Coronary artery (tissue), 2 donors: ENCODE results near the gene NKX1-1.

Experiments
- DNase-seq: peaks from one replicate; pipeline ENCODE4 v3.0.0-alpha.2; 2017; ENCODE audit warnings: low spot score
- H3K27ac ChIP-seq, 2 donors: fragments of 200-600 bp; sonication (generic); one replicate each; pipeline ENCODE4 v1.5.1; 2016 to 2019
- H3K4me3 ChIP-seq: fragments of 200-600 bp; sonication (generic); 2 replicates; pipeline ENCODE4 v1.5.1; 2016; ENCODE audit warnings: mild to moderate bottlenecking, moderate library complexity
- TF ChIP-seq, protein P1 (sequence below): fragments of 200-600 bp; sonication (generic); IDR thresholded peaks from one replicate; pipeline ENCODE4 v1.5.1; 2019; ENCODE audit warnings: antibody characterized with exemption

NKX1-1 gene

DNA sequence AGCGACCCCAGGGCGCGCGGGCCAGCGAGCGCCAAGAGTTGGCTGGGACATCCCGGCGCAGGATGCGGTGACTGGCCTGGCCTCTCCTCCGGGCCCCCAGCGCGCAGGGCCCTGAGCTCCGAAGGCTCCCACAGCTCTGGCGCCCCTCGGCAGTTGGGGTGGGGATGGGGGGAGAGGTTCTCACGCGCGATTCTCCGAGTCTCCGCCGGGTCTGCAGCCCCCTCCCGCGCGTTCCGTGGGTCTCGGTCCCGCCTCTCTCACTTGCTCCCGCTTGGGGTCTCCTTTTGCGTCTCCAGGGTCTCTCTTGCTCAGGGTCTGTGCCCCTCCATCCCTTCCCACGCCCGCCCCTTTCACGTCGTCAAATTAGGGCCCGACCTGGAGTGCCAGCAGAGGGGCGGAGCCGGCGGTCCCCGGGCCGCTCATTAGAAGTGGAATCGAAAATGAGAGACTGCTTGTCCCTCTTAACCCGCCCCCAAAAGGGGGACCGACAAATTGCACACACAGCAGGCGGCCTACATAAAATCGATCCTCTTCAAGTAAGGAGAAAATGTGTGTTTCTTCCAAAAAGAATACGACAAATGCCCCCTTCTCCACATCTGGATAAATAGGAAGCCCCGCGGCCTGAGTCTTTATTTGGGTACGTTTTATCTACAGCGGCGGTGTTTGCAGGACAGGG lies 877 bp upstream of the NKX1-1 start:
- TF ChIP-seq, protein P1, sequence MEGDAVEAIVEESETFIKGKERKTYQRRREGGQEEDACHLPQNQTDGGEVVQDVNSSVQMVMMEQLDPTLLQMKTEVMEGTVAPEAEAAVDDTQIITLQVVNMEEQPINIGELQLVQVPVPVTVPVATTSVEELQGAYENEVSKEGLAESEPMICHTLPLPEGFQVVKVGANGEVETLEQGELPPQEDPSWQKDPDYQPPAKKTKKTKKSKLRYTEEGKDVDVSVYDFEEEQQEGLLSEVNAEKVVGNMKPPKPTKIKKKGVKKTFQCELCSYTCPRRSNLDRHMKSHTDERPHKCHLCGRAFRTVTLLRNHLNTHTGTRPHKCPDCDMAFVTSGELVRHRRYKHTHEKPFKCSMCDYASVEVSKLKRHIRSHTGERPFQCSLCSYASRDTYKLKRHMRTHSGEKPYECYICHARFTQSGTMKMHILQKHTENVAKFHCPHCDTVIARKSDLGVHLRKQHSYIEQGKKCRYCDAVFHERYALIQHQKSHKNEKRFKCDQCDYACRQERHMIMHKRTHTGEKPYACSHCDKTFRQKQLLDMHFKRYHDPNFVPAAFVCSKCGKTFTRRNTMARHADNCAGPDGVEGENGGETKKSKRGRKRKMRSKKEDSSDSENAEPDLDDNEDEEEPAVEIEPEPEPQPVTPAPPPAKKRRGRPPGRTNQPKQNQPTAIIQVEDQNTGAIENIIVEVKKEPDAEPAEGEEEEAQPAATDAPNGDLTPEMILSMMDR, result no peak
- no peak overlapping the region for H3K4me3 ChIP-seq
- DNase-seq, result no peak

DNA sequence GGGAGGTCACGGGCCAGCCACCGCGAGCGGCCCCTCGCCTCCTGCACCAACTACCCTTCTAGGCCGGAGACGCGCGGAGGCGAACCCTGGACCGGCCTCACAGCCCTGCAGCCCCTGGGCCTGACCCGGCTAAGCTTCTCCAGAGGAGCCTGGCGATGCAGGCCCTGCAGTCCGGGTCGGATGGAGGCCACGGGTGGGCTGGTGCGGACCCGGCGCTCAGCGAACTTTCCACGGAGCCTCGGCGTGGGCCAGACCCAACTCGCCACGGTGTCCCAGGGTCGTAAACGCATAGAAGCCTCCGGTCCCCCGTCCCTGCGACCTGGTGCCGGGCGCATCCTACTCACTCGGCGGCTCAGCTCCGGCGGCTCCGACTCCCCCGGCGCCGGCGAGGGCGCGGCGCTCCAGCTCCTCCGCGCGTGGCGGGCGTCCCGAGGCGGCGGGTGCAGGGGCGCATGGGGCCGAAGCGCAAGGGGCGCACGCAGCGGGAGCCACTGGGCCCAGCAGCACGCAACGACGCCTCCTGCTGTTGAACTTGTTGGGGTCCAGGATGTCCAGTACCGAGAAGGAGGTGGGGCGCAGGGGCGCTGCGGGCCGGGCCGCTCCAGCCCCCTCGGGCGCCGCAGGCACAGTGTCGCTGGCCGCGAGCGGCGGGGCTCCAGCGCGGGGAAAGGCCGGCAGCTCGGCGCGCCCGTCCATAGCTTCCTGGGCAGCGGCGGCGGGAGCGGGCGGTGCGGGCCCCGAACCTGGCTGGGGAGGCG lies 427 bp downstream of the NKX1-1 start:
- H3K27ac ChIP-seq, result no peak overlapping the region
- peak overlapping the region; percentile 11 for H3K4me3 ChIP-seq
- peak; percentile 45 for DNase-seq
- TF ChIP-seq, protein P1, result no peak

More for the DNA sequence above, 877 bp upstream of the NKX1-1 start:
- no peak overlapping the region for H3K27ac ChIP-seq

DNA sequence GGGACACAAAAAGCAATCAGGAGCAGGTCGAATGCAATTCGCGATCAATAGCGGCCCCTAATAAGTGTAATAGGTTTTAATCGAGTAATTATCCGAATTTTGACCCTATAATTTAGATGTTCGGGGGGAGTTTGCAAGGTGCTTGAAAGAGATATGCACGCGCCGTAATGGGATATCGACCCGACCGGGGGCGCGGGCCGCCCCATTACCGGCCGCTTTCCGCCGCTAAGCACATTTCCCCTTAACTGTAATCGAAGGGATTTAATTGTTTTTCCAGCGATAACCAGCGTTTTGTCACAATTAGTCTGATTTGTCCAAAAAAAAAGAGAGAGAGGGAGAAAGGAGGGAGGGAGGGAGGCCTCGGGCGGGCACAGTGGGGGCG lies 997 bp downstream of the NKX1-1 start:
- no peak for DNase-seq
- Histone ChIP-seq H3K4me3 (no peak overlapping the region), H3K27ac (no peak overlapping the region)
- TF ChIP-seq, protein P1, result no peak

DNA sequence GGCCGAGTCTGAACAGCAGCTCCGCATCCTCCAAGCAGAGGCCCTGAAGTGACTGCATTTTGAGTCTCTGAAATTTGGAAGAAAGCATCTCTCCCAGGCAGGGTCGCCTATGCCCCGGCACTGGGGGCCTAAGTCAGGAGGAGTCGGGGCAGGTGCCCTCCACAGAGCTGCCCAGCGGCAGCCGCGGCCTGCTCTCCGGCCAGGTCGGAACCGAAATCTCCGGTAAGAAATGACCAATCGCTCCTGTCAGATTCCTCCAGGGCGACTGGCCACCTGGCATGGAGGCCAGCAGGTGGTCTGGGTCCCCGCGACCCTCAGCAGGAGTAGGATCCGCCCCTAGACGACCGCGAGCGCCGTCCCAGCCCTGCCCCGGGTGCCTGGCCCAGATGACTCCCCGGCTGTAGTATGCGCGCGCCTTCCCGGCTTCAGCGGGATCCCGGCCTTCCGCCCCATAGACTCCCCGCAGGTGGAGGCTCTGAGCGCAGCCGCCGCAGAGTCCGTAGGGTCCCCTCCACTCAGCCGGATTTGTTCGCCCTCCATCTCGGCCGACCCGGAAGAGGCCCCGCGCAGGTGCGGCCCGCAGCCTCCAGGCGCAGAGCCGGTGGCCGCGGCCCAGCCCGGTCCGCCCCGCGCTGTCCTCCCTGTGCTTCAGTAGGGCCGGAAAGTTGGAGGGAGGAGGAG lies 1.5 kb downstream of the NKX1-1 start:
- peak overlapping the region; percentile 9 for H3K4me3 ChIP-seq
- no peak for DNase-seq
- TF ChIP-seq, protein P1, result no peak
- H3K27ac ChIP-seq, result no peak overlapping the region

DNA sequence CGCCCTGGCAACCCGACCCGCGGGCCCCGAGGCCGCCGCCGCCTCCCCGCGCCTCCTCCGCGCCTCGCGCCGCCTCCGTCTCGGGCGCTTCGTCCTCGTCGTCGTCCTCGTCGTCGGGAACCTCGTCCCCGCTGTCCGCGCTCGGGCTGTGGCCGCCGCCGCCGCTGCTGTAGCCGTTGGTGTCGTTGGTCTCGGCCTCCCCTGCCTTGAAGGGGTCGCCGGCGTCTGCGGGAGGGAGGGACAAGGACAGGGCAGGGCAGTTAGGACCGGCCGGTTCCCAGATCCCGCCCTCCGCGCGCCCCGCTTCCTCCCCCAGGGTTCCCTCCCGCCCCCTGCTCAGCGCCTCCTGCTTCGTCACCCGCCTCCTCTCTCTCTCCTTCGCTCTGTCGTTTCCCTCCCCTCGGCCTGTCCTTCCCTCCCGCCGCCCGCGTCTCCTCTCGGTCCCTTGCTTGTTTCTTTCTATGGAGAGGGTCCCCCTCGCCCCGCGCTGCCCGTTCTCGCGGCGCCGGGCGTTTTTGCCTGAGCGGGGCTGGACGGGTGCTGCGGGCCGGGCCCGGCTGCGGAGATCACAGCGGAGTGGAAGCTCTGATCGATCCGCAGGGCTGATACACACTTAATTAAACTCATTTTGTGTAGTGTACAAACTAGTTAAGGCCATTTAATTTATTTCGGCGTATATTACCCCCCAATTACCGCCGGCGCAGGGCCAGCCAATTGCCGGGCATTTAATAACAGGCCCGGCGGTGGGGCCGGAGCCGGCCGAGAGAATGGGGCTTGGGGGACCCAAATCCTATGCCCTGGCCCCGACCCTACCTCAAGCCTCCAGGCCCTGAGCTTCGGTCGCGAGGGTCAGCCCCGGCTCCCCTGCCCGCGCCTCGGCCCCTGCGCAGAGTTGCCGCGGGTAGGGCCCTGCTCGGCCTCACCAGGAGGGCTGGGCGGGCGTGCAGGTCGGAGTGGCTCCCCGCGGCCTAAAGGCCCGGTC lies 2.4 kb downstream of the NKX1-1 start:
- peak; percentile 60 for DNase-seq

DNA sequence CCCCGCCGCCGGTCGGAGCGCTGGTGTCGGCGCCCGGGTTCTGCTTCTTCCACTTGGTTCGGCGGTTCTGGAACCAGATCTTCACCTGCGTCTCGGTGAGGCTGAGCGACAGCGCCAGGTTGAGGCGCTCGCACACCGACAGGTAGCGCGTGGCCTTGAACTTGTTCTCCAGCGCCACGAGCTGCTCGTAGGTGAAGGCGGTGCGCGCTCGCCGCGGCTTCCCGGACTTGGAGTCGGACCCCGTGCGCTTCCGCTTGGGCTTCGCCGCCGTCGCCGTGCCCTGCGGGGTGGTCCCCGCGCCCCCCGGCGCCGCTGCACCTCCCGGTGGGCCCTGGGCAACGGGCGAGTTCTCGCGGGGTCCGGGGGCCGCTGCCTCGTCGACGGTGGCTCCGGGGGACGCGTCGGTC lies 3.1 kb downstream of the NKX1-1 start:
- Histone ChIP-seq H3K4me3 (peak overlapping the region; percentile 55), H3K27ac (no peak overlapping the region)
- DNase-seq, result peak; percentile 35
- TF ChIP-seq, protein P1, result no peak

More for the DNA sequence above, 2.4 kb downstream of the NKX1-1 start:
- TF ChIP-seq, protein P1, result no peak
- peak overlapping the region; percentile 55 for H3K4me3 ChIP-seq
- H3K27ac ChIP-seq, result no peak overlapping the region
